GM12892 (cell line): ENCODE data around the gene FSIP1.
A peak's percentile ranks its signal among the peaks of the same experiment; 100 is the strongest.

Source experiments
- DNase-seq: peaks from one replicate; pipeline ENCODE4 v3.0.0; 2011; ENCODE audit not compliant: insufficient read length
- FAIRE-seq: peaks from 2 replicates; lab custom pipeline; 2011; peaks lifted over from hg19 to GRCh38; lab: Jason Lieb, UNC
- POLR2A ChIP-seq: IDR thresholded peaks from 2 replicates; pipeline ENCODE4 v1.6.1; 2011; ENCODE audit warnings: low read depth, low read length, control low read depth
- POLR2AphosphoS5 ChIP-seq: IDR thresholded peaks from 2 replicates; pipeline ENCODE4 v1.6.1; 2011; ENCODE audit warnings: low read depth, low read length, control low read depth
- TAF1 ChIP-seq: IDR thresholded peaks from 2 replicates; pipeline ENCODE4 v1.6.1; 2011; ENCODE audit warnings: low read depth, mild to moderate bottlenecking, control low read depth, low read length, borderline replicate concordance

The FSIP1 gene

GRCh38 chr15:39804026-39804425 lies 21.4 kb upstream of the FSIP1 start:
- no peak for DNase-seq
- no peak for TF ChIP-seq TAF1
- no peak for TF ChIP-seq POLR2AphosphoS5
- no peak for TF ChIP-seq POLR2A
- FAIRE-seq: peak; percentile 40

GRCh38 chr15:39803016-39803415 lies 20.4 kb upstream of the FSIP1 start:
- no peak for TF ChIP-seq POLR2A
- no peak for TF ChIP-seq TAF1
- no peak for TF ChIP-seq POLR2AphosphoS5
- DNase-seq (no peak), FAIRE-seq (no peak)

- no peak for TF ChIP-seq POLR2AphosphoS5
- FAIRE-seq: peak; percentile 97
Measured at GRCh38 chr15:39801641-39802309, 19.1 kb upstream of the FSIP1 start.

GRCh38 chr15:39799552-39800011 lies 16.9 kb upstream of the FSIP1 start:
- DNase-seq (no peak), FAIRE-seq (peak; percentile 17)
- no peak for TF ChIP-seq POLR2A
- no peak for TF ChIP-seq TAF1

More at GRCh38 chr15:39801641-39802309, 19.1 kb upstream of the FSIP1 start:
- no peak for DNase-seq

- DNase-seq (no peak), FAIRE-seq (no peak)
- no peak for TF ChIP-seq POLR2AphosphoS5
Measured at GRCh38 chr15:39798382-39798781, 15.7 kb upstream of the FSIP1 start.

GRCh38 chr15:39797407-39797806 lies 14.8 kb upstream of the FSIP1 start:
- TF ChIP-seq POLR2AphosphoS5: no peak
- TF ChIP-seq TAF1: no peak
- no peak for TF ChIP-seq POLR2A
- FAIRE-seq: no peak
- DNase-seq: no peak

- TF ChIP-seq POLR2AphosphoS5 (no peak), TAF1 (no peak), POLR2A (no peak)
- no peak for DNase-seq
- FAIRE-seq: no peak
Measured at GRCh38 chr15:39796601-39797000, 14.0 kb upstream of the FSIP1 start.

- FAIRE-seq (no peak), DNase-seq (no peak)
- TF ChIP-seq TAF1: no peak
- TF ChIP-seq POLR2A: no peak
- no peak for TF ChIP-seq POLR2AphosphoS5
Measured at GRCh38 chr15:39795486-39795885, 12.8 kb upstream of the FSIP1 start.

GRCh38 chr15:39794954-39795353 lies 12.3 kb upstream of the FSIP1 start:
- TF ChIP-seq POLR2A (no peak), POLR2AphosphoS5 (no peak), TAF1 (no peak)
- DNase-seq (no peak), FAIRE-seq (no peak)

GRCh38 chr15:39793923-39794322 lies 11.3 kb upstream of the FSIP1 start:
- no peak for DNase-seq
- no peak for FAIRE-seq
- TF ChIP-seq POLR2A (no peak), TAF1 (no peak), POLR2AphosphoS5 (no peak)

GRCh38 chr15:39792844-39793335 lies 10.2 kb upstream of the FSIP1 start:
- TF ChIP-seq POLR2AphosphoS5 (no peak), POLR2A (no peak), TAF1 (no peak)
- no peak for FAIRE-seq
- no peak for DNase-seq

GRCh38 chr15:39792025-39792843 lies 9.6 kb upstream of the FSIP1 start:
- DNase-seq (no peak), FAIRE-seq (no peak)
- no peak for TF ChIP-seq TAF1
- TF ChIP-seq POLR2AphosphoS5: no peak
